Naive thymus-derived CD8-positive, alpha-beta T cell (primary cell): ENCODE data around the gene PALB2. TPM values are rescaled to one million over a fixed set of nuclear protein-coding genes. Genes with fewer than 3 reads are reported as not detected.

Experiments used
- ATAC-seq, 2 donors: fragments of 150-1000 bp; cut with Tn5 transposase in 1 of 2; sonication (Bioruptor Pico), chemical (Tn5 transposase) in 1 of 2; 1 replicate in 1 of 2; 2 replicates in 1 of 2; pipeline ENCODE4 v1.10.0; 2021; ENCODE audit warnings: mild to moderate bottlenecking in 2 of 2, moderate library complexity in 2 of 2
- POLR2A ChIA-PET: fragments of 350-600 bp; sonication (Branson Sonifier 250); formaldehyde crosslinking; loops from one replicate; lab custom pipeline; 2021; ENCODE audit warnings: antibody characterized with exemption; lab: Charles Lee
- DNase-seq, 10 donors: peaks; one replicate each; pipeline versions ENCODE4 v3.0.0 to v3.0.0-alpha.2; 2020 to 2022
- H3K27ac Mint-ChIP-seq, 10 donors: one replicate each; pipeline ENCODE4 v1.8.0; 2020 to 2022; ENCODE audit warnings: mild to moderate bottlenecking in 10 of 10, mixed read lengths in 10 of 10, moderate library complexity in 4 of 10, inconsistent platforms in 1 of 10
- H3K27me3 Mint-ChIP-seq, 5 donors: one replicate each; pipeline ENCODE4 v1.8.0; 2021 to 2022; ENCODE audit warnings: mixed read lengths in 5 of 5
- H3K36me3 Mint-ChIP-seq, 3 donors: one replicate each; pipeline ENCODE4 v1.8.0; 2020 to 2022; ENCODE audit warnings: mixed read lengths in 3 of 3, mild to moderate bottlenecking in 2 of 3, inconsistent platforms in 1 of 3
- H3K4me1 Mint-ChIP-seq, 4 donors: one replicate each; pipeline ENCODE4 v1.8.0; 2021 to 2022; ENCODE audit warnings: mixed read lengths in 4 of 4
- H3K4me3 Mint-ChIP-seq, 10 donors: one replicate each; pipeline ENCODE4 v1.8.0; 2020 to 2022; ENCODE audit warnings: mild to moderate bottlenecking in 10 of 10, mixed read lengths in 10 of 10, moderate library complexity in 6 of 10, inconsistent platforms in 1 of 10
- H3K9me3 Mint-ChIP-seq, 9 donors: one replicate each; pipeline ENCODE4 v1.8.0; 2020 to 2022; ENCODE audit warnings: mixed read lengths in 9 of 9, mild to moderate bottlenecking in 3 of 9, inconsistent platforms in 1 of 9, moderate library complexity in 1 of 9
- polyA plus RNA-seq, 3 donors: library from polyadenylated mRNA; unstranded; fragments of 300-500 nt; fragmentation: Illumina TruSeq; gene quantifications; one replicate each; pipeline ENCODE4 v1.2.3, GENCODE V29; 2021
- total RNA-seq, 8 experiments: library from RNA in 2 of 8; stranded (reverse) in 2 of 8; gene quantifications; one replicate each; pipeline ENCODE4 v1.2.3 and lab custom pipeline; 2021 to 2026

PALB2 gene
- total RNA-seq (10 to 100 TPM; 14.6 to 19.0 TPM), polyA plus RNA-seq (1 to 10 TPM; 3.4 to 9.7 (median 9.5) TPM), total RNA-seq (lab: John Stamatoyannopoulos, UW) (14.6 to 46.8 (median 26.5) reads per million in 6 experiments)

DNA sequence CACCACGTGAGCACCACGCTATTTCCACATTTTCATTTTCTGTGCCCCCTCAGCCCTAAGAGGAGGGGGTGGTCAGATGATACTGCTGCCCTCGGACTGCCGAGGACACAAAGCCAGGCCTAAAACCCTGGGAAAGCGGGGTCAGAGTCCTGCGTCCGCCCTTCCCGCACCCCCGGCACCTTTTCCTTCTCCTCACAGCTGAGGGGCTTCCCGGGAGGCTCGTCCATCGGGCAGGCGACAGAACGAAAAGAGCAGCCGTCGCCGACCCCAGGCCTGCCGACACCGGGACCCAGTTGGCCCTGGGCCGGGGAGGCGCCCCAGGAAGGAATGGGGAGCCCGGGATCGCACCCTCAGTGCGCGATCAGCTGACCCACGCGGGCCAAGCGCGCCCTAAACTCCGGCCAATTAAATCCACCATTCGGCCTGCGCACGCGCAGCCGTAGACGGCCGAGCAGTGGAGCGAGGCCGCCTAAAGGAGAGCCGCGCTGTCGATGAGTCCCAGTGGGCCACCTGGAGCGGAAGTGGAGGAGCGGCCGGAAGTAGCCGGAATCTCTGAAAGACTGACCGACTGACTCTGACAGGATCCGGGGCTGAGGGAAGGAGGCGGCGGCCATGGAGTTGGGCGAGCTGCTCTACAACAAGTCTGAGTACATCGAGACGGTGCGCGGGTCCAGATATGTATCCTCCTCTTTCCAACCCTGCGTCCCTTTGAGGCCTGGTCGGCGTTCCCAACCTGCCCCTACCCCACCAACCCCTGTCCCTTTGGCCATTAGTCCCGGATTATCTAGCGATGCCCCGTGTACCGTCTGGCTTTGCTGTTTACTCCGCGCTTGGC is at the start of gene PALB2, which contains the start of gene DCTN5:
Gene PALB2 (minus strand): TSS at position 380 of the 835 bp plus-strand sequence. CDS start 153 bp downstream, at position 227.
Gene DCTN5 (plus strand): TSS at position 536 of the 835 bp plus-strand sequence. CDS start 77 bp downstream, at position 613.
- Mint-ChIP-seq H3K4me1 (peaks cover 24 to 46% (median 43%) of the 10 kb centered on the region in 4 donors), H3K27me3 (no peaks in the 10 kb centered on the region), H3K27ac (peak within 1 kb of the TSS; percentile 94 to 99 (median 98)), H3K4me3 (peak within 1 kb of the TSS; percentile 94 to 99 (median 98)), H3K9me3 (no peaks in the 10 kb centered on the region), H3K36me3 (peaks cover 10 to 40% (median 16%) of the 10 kb centered on the region in 3 donors)
- peak; percentile 68 to 91 (median 76) for DNase-seq
- ATAC-seq = peak; percentile 95
- POLR2A ChIA-PET = interaction anchor here (0.8 to 1.5 kb wide), 3 partner anchors 10 to 131 kb away, joined by 3 to 6 read pairs (median 4); partner anchors contain the start of genes GGA2 and NDUFAB1

- H3K4me1 Mint-ChIP-seq = peaks cover 0 to 4% (median 2%) of the 10 kb centered on the region in 4 donors
- H3K27ac Mint-ChIP-seq = no peak overlapping the region
- H3K4me3 Mint-ChIP-seq = no peak overlapping the region
- no peak for DNase-seq
- peaks cover 0 to 46% (median 12%) of the 10 kb centered on the region in 3 donors for H3K36me3 Mint-ChIP-seq
- H3K9me3 Mint-ChIP-seq = no peaks in the 10 kb centered on the region
- no peak for ATAC-seq
- POLR2A ChIA-PET = no interaction called here
- peaks cover 0 to 3% (median 0%) of the 10 kb centered on the region in 5 donors for H3K27me3 Mint-ChIP-seq
These were observed 48.5 kb upstream of the PALB2 start for GRCh38 chr16:23689442-23690187.

GRCh38 chr16:23687034-23687808 is 46.1 kb upstream of the PALB2 start:
- DNase-seq (no peak), ATAC-seq (no peak)
- Mint-ChIP-seq H3K9me3 (no peaks in the 10 kb centered on the region), H3K27me3 (no peaks in the 10 kb centered on the region), H3K27ac (peak overlapping the region in 1 of 10 donors; percentile 24), H3K4me3 (no peak overlapping the region), H3K4me1 (no peaks in the 10 kb centered on the region), H3K36me3 (peaks cover 0 to 60% (median 14%) of the 10 kb centered on the region in 3 donors)
- POLR2A ChIA-PET = no interaction called here

GRCh38 chr16:23683487-23683886 is 42.4 kb upstream of the PALB2 start:
- DNase-seq (no peak), ATAC-seq (no peak)
- Mint-ChIP-seq H3K36me3 (peaks cover 0 to 54% (median 7%) of the 10 kb centered on the region in 3 donors), H3K27ac (no peak overlapping the region), H3K4me3 (no peak overlapping the region), H3K4me1 (peaks cover 3 to 13% (median 9%) of the 10 kb centered on the region in 4 donors), H3K27me3 (peaks cover 0 to 4% (median 0%) of the 10 kb centered on the region in 5 donors), H3K9me3 (no peaks in the 10 kb centered on the region)
- POLR2A ChIA-PET = no interaction called here

DNA sequence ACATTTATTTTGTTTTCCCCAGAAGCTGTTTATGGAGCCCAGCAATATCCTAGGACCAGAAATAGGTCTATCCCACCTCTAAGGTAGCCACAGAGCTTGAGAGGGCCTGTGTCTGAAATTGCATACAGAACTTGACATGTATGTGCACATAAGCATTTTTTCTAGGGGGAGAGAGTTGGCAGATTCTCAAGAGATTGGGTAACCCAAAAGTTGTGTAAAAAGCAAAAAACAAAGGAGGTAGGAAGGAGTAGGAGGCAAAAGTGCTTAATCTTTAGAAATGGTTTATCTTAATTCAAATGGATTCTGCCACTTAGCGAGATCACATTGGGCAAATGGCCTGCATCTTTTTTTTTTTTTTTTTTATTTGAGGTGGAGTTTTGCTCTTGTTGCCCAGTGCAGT is 41.1 kb upstream of the PALB2 start:
- ATAC-seq = no peak
- Mint-ChIP-seq H3K27ac (no peak overlapping the region), H3K36me3 (peaks cover 0 to 44% (median 4%) of the 10 kb centered on the region in 3 donors), H3K4me3 (no peak overlapping the region), H3K4me1 (peaks cover 5 to 19% (median 16%) of the 10 kb centered on the region in 4 donors), H3K27me3 (peaks cover 0 to 4% (median 0%) of the 10 kb centered on the region in 5 donors), H3K9me3 (no peaks in the 10 kb centered on the region)
- DNase-seq = no peak
- POLR2A ChIA-PET = no interaction called here

GRCh38 chr16:23679986-23680336 is 38.9 kb upstream of the PALB2 start:
- no peak overlapping the region for H3K27ac Mint-ChIP-seq
- peaks cover 0 to 29% (median 3%) of the 10 kb centered on the region in 3 donors for H3K36me3 Mint-ChIP-seq

GRCh38 chr16:23679274-23679985 is 38.3 kb upstream of the PALB2 start:
- H3K4me1 Mint-ChIP-seq = peaks cover 7 to 19% (median 17%) of the 10 kb centered on the region in 4 donors
- peaks cover 0 to 27% (median 4%) of the 10 kb centered on the region in 3 donors for H3K36me3 Mint-ChIP-seq
- POLR2A ChIA-PET = no interaction called here
- H3K4me3 Mint-ChIP-seq = peak overlapping the region; percentile 60 to 90 (median 80)
- ATAC-seq (no peak), DNase-seq (no peak)
- no peaks in the 10 kb centered on the region for H3K9me3 Mint-ChIP-seq
- peak overlapping the region in 1 of 10 donors; percentile 15 for H3K27ac Mint-ChIP-seq
- peaks cover 0 to 4% (median 0%) of the 10 kb centered on the region in 5 donors for H3K27me3 Mint-ChIP-seq

More at GRCh38 chr16:23679986-23680336, 38.9 kb upstream of the PALB2 start:
- peaks cover 7 to 19% (median 17%) of the 10 kb centered on the region in 4 donors for H3K4me1 Mint-ChIP-seq
- DNase-seq (no peak), ATAC-seq (no peak)
- POLR2A ChIA-PET = no interaction called here
- no peaks in the 10 kb centered on the region for H3K9me3 Mint-ChIP-seq
- H3K4me3 Mint-ChIP-seq = peak overlapping the region in 7 of 10 donors; percentile 4 to 86 (median 48)
- H3K27me3 Mint-ChIP-seq = peaks cover 0 to 4% (median 0%) of the 10 kb centered on the region in 5 donors

- DNase-seq (peak; percentile 34 to 75 (median 54)), ATAC-seq (peak; percentile 98 to 100)
- Mint-ChIP-seq H3K27ac (peak within 1 kb of the TSS in 7 of 10 donors; percentile 20 to 76 (median 56)), H3K4me1 (peaks cover 7 to 19% (median 17%) of the 10 kb centered on the region in 4 donors), H3K36me3 (peaks cover 0 to 26% (median 4%) of the 10 kb centered on the region in 3 donors), H3K4me3 (peak within 1 kb of the TSS; percentile 78 to 90 (median 86)), H3K9me3 (no peaks in the 10 kb centered on the region), H3K27me3 (peaks cover 0 to 4% (median 0%) of the 10 kb centered on the region in 5 donors)
- POLR2A ChIA-PET = no interaction called here
These were observed 37.5 kb upstream of the PALB2 start, which contains the start of gene PLK1 for GRCh38 chr16:23678430-23679273. TSS of gene PLK1 (plus strand) at chr16:23678889. CDS start at chr16:23678933, 44 bp downstream.

- POLR2A ChIA-PET = no interaction called here
- H3K4me3 Mint-ChIP-seq = peak overlapping the region in 6 of 10 donors; percentile 83 to 87 (median 86)
- H3K27ac Mint-ChIP-seq = peak overlapping the region in 2 of 10 donors; percentile 25 to 26
- no peaks in the 10 kb centered on the region for H3K9me3 Mint-ChIP-seq
- peaks cover 0 to 21% (median 2%) of the 10 kb centered on the region in 3 donors for H3K36me3 Mint-ChIP-seq
- peaks cover 0 to 4% (median 0%) of the 10 kb centered on the region in 5 donors for H3K27me3 Mint-ChIP-seq
- peaks cover 7 to 19% (median 17%) of the 10 kb centered on the region in 4 donors for H3K4me1 Mint-ChIP-seq
- no peak for ATAC-seq
- no peak for DNase-seq
These were observed 35.9 kb upstream of the PALB2 start for GRCh38 chr16:23676924-23677480.

GRCh38 chr16:23673971-23674614 is 33.0 kb upstream of the PALB2 start:
- H3K27me3 Mint-ChIP-seq = no peaks in the 10 kb centered on the region
- DNase-seq (no peak), ATAC-seq (no peak)
- no peak overlapping the region for H3K4me3 Mint-ChIP-seq
- H3K27ac Mint-ChIP-seq = no peak overlapping the region
- peaks cover 0 to 34% (median 11%) of the 10 kb centered on the region in 3 donors for H3K36me3 Mint-ChIP-seq
- POLR2A ChIA-PET = no interaction called here
- H3K9me3 Mint-ChIP-seq = no peaks in the 10 kb centered on the region
- H3K4me1 Mint-ChIP-seq = peaks cover 4 to 26% (median 12%) of the 10 kb centered on the region in 4 donors
